ENCODE data around the gene MLC1. TPM values are rescaled to one million over a fixed set of nuclear protein-coding genes. Genes with fewer than 3 reads are reported as not detected.
A peak's percentile ranks its signal among the peaks of the same experiment; 100 is the strongest.

Gene MLC1
- total RNA-seq, 1 donor from 2014 or later: not detected

- H3K27me3 ChIP-seq: no peaks in the 10 kb centered on the region
- H3F3A ChIP-seq (ENCODE audit: low read depth): no peaks in the 10 kb centered on the region
- H3K4me1 ChIP-seq: peaks cover 6% of the 10 kb centered on the region
- H3K79me2 ChIP-seq (ENCODE audit: low read depth): no peaks in the 10 kb centered on the region
- H3K4me2 ChIP-seq: no peak overlapping the region
- peaks cover 22% of the 10 kb centered on the region for H3K4me1 Mint-ChIP-seq
- no peak overlapping the region for H3K9ac ChIP-seq
- peaks cover 2% of the 10 kb centered on the region for H3K27me3 Mint-ChIP-seq (ENCODE audit: insufficient read depth, low read depth)
- no peak overlapping the region for H3K27ac ChIP-seq
- no peaks in the 10 kb centered on the region for H4K20me1 ChIP-seq (ENCODE audit: low read depth)
- H3K36me3 ChIP-seq: no peaks in the 10 kb centered on the region
- no peak overlapping the region for H3K4me3 ChIP-seq
- peak; percentile 21 for DNase-seq (ENCODE audit: low spot score)
- no peaks in the 10 kb centered on the region for H3K36me3 Mint-ChIP-seq
- H3K4me3 Mint-ChIP-seq: no peak overlapping the region
- no peaks in the 10 kb centered on the region for H3K9me3 Mint-ChIP-seq
- TF ChIP-seq EZH2phosphoT487 (IDR thresholded peaks at IDR 0.05): no peak
- TF ChIP-seq CTCF (IDR thresholded peaks at IDR 0.05): no peak
- no peak for TF ChIP-seq EZH2 (IDR thresholded peaks at IDR 0.05)
- peak overlapping the region; percentile 86 for H2AFZ ChIP-seq (replicated peaks)
- H3K9me3 ChIP-seq (ENCODE audit: low read depth): no peaks in the 10 kb centered on the region
- peak overlapping the region; percentile 42 for H3K27ac Mint-ChIP-seq
Observed at GRCh38 chr22:50114221-50115021, 29.2 kb upstream of the MLC1 start.

- Histone ChIP-seq H3F3A (ENCODE audit: low read depth) (no peaks in the 10 kb centered on the region), H3K27ac (no peak overlapping the region), H3K4me2 (no peak overlapping the region), H4K20me1 (ENCODE audit: low read depth) (no peaks in the 10 kb centered on the region), H3K4me3 (no peak overlapping the region), H3K4me1 (peaks cover 6% of the 10 kb centered on the region), H3K36me3 (no peaks in the 10 kb centered on the region), H3K9me3 (ENCODE audit: low read depth) (no peaks in the 10 kb centered on the region), H2AFZ (replicated peaks) (no peak overlapping the region), H3K27me3 (no peaks in the 10 kb centered on the region), H3K9ac (no peak overlapping the region), H3K79me2 (ENCODE audit: low read depth) (no peaks in the 10 kb centered on the region)
- TF ChIP-seq EZH2phosphoT487 (IDR thresholded peaks at IDR 0.05) (no peak), EZH2 (IDR thresholded peaks at IDR 0.05) (no peak), CTCF (IDR thresholded peaks at IDR 0.05) (no peak)
- Mint-ChIP-seq H3K27me3 (ENCODE audit: insufficient read depth, low read depth) (peaks cover 2% of the 10 kb centered on the region), H3K4me3 (no peak overlapping the region), H3K27ac (peak overlapping the region; percentile 62), H3K9me3 (no peaks in the 10 kb centered on the region), H3K4me1 (peaks cover 10% of the 10 kb centered on the region), H3K36me3 (no peaks in the 10 kb centered on the region)
- no peak for DNase-seq (ENCODE audit: low spot score)
Observed at GRCh38 chr22:50112151-50113118, 27.2 kb upstream of the MLC1 start.

GRCh38 chr22:50111056-50111455 lies 25.8 kb upstream of the MLC1 start:
- H3K36me3 Mint-ChIP-seq: no peaks in the 10 kb centered on the region
- H2AFZ ChIP-seq (replicated peaks): no peak overlapping the region
- peaks cover 10% of the 10 kb centered on the region for H3K4me1 Mint-ChIP-seq
- no peak overlapping the region for H3K9ac ChIP-seq
- H3K4me3 Mint-ChIP-seq: no peak overlapping the region
- H3K4me1 ChIP-seq: peaks cover 6% of the 10 kb centered on the region
- H3K4me2 ChIP-seq: no peak overlapping the region
- no peak for DNase-seq (ENCODE audit: low spot score)
- H3K27me3 Mint-ChIP-seq (ENCODE audit: insufficient read depth, low read depth): no peaks in the 10 kb centered on the region
- no peaks in the 10 kb centered on the region for H4K20me1 ChIP-seq (ENCODE audit: low read depth)
- TF ChIP-seq EZH2 (IDR thresholded peaks at IDR 0.05) (no peak), CTCF (IDR thresholded peaks at IDR 0.05) (no peak), EZH2phosphoT487 (IDR thresholded peaks at IDR 0.05) (no peak)
- no peaks in the 10 kb centered on the region for H3K36me3 ChIP-seq
- H3F3A ChIP-seq (ENCODE audit: low read depth): no peaks in the 10 kb centered on the region
- no peaks in the 10 kb centered on the region for H3K9me3 Mint-ChIP-seq
- no peaks in the 10 kb centered on the region for H3K9me3 ChIP-seq (ENCODE audit: low read depth)
- H3K27ac ChIP-seq: no peak overlapping the region
- no peaks in the 10 kb centered on the region for H3K79me2 ChIP-seq (ENCODE audit: low read depth)
- H3K27ac Mint-ChIP-seq: no peak overlapping the region
- no peak overlapping the region for H3K4me3 ChIP-seq
- no peaks in the 10 kb centered on the region for H3K27me3 ChIP-seq

Measured in neural progenitor cell (in vitro differentiated cells).